Muscle of back (tissue), 13 donors: ENCODE measurements around the gene FAF1. TPM values are rescaled to one million over a fixed set of nuclear protein-coding genes. Genes with fewer than 3 reads are reported as not detected.
"Not testable (repeated sequence)": the region's sequence is repeated elsewhere in the genome, so short reads cannot be mapped to it uniquely, and the experiment has no call there.

Experiments used
- DNase-seq, 3 donors: peaks; one replicate each; pipeline versions ENCODE4 v3.0.0 to v3.0.0-alpha.2; 2013
- long read RNA-seq, 9 donors: transcript quantifications; one replicate each; lab custom pipeline, GENCODE V29; 2026
- polyA plus RNA-seq, 10 donors: library from polyadenylated mRNA; unstranded; fragments of 120-200 nt; gene quantifications; one replicate each; pipeline ENCODE4 v1.2.1, GENCODE V29; 2013; ENCODE audit not compliant: insufficient read length in 10 of 10

FAF1 gene
- polyA plus RNA-seq: 10 to 100 TPM; 38.6 to 59.4 (median 46.2) TPM
- long read RNA-seq, donor 1, full-length matches to known transcripts: 2 of 2 reads
- long read RNA-seq, donor 1, partial matches to known transcripts: 0 of 2 reads
- long read RNA-seq, donor 1, other reads (novel, unspliced or antisense): 0 of 2 reads
- long read RNA-seq, donor 2, full-length matches to known transcripts: 5 of 5 reads
- long read RNA-seq, donor 2, partial matches to known transcripts: 0 of 5 reads
- long read RNA-seq, donor 2, other reads (novel, unspliced or antisense): 0 of 5 reads
- long read RNA-seq, donor 3: 0 reads
- long read RNA-seq, donor 4, full-length matches to known transcripts: 3 of 3 reads
- long read RNA-seq, donor 4, partial matches to known transcripts: 0 of 3 reads
- long read RNA-seq, donor 4, other reads (novel, unspliced or antisense): 0 of 3 reads
- long read RNA-seq, donor 5, full-length matches to known transcripts: 4 of 4 reads
- long read RNA-seq, donor 5, partial matches to known transcripts: 0 of 4 reads
- long read RNA-seq, donor 5, other reads (novel, unspliced or antisense): 0 of 4 reads
- long read RNA-seq, donor 6, full-length matches to known transcripts: 6 of 6 reads
- long read RNA-seq, donor 6, partial matches to known transcripts: 0 of 6 reads
- long read RNA-seq, donor 6, other reads (novel, unspliced or antisense): 0 of 6 reads
- long read RNA-seq, donor 7: 0 reads
- long read RNA-seq, donor 8: 0 reads
- long read RNA-seq, donor 9: 0 reads

GRCh38 chr1:50959913-50960844, at the start of gene FAF1:
Gene FAF1, minus strand, starts transcription at chr1:50960267. Its CDS starts 456 bp downstream, at chr1:50959811.
- DNase-seq: peak; percentile 95 to 99 (median 98)

GRCh38 chr1:51009381-51009780, 49.3 kb upstream of the FAF1 start:
- DNase-seq: no peak

DNA sequence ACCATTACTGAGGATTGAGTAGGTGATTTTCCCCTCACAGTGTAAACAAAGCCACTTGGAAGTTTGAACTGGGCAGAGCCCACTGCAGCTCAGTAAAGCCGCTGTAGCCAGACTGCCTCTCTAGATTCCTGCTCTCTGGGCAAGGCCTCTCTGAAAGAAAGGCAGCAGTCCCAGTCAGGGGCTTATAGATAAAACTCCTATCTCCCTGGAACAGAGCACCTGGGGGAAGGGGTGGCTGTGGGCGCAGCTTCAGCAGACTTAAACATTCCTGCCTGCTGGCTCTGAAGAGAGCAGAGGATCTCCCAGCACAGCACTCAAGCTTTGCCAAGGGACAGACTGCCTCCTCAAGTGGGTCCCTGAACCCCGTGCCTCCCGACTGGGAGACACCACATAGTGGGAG, 45.5 kb upstream of the FAF1 start:
- not testable (repeated sequence) for DNase-seq

DNA sequence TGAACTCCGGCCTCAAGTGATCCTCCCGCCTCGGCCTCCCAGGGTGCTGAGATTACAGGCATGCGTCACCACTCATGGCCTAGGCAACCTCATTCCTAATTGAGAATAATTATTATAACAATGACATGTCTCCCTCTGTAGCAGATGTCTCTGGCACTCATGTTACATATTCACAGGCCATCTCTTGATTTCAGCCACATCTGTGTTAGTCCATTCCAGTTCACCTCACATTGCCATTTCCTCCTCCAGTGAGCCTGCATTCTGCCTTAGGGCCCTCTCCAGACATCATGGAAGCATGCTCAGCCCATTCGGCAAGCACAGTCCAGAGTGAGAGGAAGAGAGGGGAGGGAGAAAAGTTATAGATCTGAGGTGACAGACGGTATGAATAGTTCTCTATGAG, 42.4 kb upstream of the FAF1 start:
- no peak for DNase-seq

DNA sequence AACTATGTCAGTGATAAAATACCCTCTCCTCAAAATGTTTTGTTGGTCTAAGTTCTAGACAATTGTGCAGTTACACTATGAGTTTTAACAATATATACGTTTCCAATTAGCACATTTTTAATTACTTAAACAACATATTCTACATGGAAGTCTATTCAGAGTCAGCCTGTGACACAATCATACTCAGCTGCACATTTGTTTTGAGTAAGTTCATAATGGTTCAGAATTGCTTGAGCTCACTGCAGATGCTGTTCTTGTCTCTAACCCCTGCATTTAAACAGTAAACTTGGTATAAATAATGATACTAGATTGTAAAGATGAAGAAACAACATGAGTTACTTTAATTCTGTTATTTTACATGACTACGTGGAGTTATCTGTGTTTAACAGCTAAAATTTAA, 40.6 kb upstream of the FAF1 start:
- DNase-seq: no peak

DNA sequence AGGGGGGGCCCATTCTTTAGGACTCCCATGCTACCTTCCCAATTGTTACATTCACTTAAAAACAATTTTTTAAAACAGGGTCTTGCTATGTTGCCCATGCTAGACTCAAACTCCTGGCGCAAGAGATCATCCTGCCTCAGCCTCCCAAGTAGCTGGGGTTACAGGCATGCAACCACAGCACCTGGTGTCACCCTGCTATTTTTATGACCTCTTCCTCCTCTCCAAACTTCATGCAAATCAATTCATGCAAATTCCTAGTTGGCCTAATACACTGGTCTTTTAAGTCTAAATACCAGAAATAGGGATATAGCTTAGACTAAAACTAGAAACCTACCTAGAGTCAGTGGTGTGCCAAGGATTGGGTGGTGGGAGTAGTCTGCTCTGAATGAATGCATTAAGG, 40.1 kb upstream of the FAF1 start:
- no peak for DNase-seq

DNA sequence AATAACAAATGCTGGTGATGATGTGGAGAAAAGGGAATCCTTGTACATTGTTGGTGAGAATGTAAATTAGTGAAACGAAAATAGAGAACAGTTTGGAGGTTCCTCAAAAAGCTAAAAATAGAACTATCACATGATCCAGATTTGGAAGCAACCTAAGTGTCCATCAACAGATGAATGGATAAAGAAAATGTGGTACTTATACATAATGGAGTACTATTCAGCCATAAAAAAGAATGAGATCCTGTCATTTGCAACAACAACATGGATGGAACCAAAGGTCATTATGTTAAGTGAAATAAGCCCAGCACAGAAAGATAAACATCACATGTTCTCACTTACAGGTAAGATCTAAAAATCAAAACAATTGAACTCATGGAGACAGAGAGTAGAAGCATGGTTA, 39.3 kb upstream of the FAF1 start:
- not testable (repeated sequence) for DNase-seq

DNA sequence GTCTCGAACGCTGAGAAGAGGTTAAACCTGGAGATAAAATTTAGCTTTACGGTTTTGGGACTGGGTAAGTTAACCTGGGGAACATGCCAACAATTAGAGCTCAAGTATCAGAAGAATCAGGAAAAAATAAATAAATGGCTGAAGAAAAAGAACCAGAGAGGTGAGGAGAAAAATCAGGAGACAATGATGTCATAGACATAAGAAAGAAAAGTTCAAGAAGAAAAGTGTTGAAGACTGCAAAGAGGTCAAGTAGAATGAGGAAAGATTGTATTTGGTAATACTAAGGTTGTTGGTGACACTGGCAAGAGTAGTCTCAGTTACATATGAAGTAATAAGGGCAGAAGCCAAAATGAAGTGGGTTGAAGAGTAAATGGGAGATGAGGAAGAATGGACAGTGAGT, 36.0 kb upstream of the FAF1 start:
- no peak for DNase-seq

DNA sequence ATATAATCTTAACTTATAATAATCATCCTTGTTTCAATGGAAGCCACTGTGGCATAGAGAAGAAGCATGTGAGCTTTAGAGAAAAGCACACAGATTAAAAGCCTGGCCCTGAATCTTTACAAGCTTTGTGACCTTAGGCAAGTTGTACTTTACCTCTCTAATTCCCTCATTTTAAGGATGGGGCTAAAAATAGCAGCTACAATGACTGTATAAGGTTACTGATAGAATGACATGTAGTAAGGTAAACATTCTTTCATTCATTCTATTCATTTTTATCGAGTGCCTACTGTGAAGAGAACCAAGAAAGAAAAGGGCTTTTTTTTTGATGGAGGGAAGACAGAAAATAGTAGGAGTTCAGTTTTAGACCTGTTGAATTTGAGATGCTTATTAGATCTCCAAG, 35.6 kb upstream of the FAF1 start:
- no peak for DNase-seq

DNA sequence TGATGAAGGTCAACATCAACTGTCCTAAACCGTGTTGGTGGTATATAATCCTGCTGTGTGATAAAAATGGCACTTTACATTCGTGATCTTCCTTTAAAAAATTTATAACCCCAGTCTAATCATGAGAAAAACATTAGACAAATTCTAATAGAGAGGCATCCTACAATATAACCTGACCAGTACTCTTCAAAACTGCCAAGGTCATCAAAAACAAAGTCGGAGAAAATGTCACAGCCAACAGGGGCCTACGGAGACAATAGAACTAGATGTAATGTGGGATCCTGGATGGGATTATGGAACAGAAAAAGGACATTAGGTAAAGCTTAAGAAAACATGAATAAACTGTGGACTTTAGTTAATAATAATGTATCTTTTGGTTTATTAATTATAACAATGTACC, 34.9 kb upstream of the FAF1 start:
- DNase-seq: no peak

GRCh38 chr1:50993645-50994044, 33.6 kb upstream of the FAF1 start:
- DNase-seq: no peak

- DNase-seq: no peak
These were observed 32.7 kb upstream of the FAF1 start for GRCh38 chr1:50992532-50993318.

- DNase-seq: no peak
These were observed 29.6 kb upstream of the FAF1 start for GRCh38 chr1:50989694-50990093.

DNA sequence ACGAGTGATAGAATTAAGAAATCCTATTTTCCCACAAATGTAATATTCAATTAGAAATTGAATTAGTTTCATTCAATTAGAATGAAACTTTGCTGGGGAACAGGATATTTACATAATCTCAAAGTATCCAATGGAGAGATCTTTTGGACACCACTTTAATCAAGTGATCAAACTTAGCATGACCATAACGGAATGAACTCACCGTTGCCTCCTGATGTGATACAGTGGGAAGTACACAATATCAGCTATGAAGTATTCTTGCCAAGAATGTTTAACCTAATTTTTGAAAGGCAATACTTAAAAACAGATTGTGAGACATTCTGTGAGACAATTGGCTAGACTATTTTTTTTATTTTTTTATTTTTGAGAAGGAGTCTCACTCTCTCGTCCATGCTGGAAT, 26.6 kb upstream of the FAF1 start:
- no peak for DNase-seq

GRCh38 chr1:50985094-50985493, 25.0 kb upstream of the FAF1 start:
- DNase-seq: no peak

DNA sequence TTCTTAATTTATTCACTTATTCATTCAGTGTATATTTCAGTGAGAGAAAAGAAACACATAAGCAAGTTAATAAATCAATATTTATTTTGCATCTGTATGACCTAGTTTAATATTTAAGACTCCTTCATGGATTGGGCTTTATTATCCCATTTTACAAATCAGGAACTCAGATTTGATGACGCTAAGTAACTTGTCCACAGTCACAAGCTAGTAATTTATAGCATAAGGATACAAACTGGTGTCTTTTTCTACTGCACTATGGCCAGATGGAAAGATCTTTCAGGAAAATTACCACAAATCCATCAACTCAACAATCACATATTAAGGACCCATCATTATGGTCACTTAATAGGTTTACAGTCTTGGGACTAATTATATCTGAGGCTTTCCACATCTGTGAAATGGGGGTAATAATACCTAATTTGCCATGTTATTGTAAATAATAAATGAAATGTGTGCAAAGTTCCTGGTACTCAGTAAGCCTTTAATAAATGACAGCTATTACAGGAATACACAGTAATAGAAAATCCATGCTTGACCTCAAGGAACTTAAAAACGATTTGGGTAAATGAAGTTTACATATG, 23.2 kb upstream of the FAF1 start:
- no peak for DNase-seq

DNA sequence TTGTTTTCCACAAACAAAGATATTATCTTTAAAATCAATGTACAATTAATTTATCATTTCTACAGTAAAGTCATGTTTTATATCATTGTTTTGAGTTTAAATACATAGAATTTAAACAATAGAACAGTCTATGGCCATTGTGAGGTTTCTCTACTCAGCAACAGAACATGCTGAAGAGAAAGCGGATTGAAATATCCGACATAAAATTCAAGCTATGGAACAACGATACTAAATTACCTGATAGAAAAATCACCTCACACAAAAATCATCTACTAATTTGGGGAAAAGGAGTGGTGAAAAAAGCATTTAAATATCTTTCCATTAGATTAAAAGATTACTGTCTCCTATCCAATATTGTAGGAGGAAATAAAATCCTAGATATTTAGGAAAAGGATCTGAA, 22.5 kb upstream of the FAF1 start:
- DNase-seq: no peak

GRCh38 chr1:50981741-50982140, 21.7 kb upstream of the FAF1 start:
- peak in 1 of 3 donors; percentile 19 for DNase-seq

DNA sequence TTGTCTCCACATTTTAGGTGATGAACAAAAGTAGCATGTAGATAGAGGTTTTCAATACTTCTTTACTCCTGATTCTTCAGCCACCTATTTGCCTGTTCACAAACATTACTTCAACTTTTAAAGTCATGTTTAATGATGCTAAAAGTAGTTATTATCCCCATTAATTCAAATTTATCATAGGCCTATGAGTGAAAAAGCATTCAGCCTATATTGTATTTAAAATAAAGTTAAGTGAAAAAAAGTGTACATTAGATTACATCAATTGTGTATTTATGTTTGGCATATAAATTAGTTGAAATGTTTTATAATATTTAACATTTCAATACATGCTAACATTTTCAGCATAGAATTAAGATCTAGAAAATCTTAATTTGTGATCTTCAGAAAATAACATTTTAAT, 20.4 kb upstream of the FAF1 start:
- DNase-seq: peak in 1 of 3 donors; percentile 33

- DNase-seq: peak in 1 of 3 donors; percentile 55
These were observed 19.9 kb upstream of the FAF1 start for GRCh38 chr1:50979937-50980336.
